Fibroblast of mammary gland (primary cell): ENCODE data around the gene SH2D3A.

ENCODE experiments used
- DNase-seq: peaks from one replicate; pipeline ENCODE4 v3.0.0-alpha.2; 2010; ENCODE audit warnings: low read depth
- H3K4me3 ChIP-seq: 2 replicates; pipeline ENCODE4 v1.5.1; 2011; ENCODE audit warnings: low read depth, mild to moderate bottlenecking, low read length, moderate library complexity; ENCODE audit not compliant: control insufficient read depth
- CTCF ChIP-seq: conservative IDR thresholded peaks from 2 replicates; pipeline ENCODE4 v1.5.1; 2011; ENCODE audit warnings: low read depth, low read length, inconsistent platforms; ENCODE audit not compliant: control insufficient read depth, insufficient read depth

SH2D3A gene

GRCh38 chr19:6808494-6808893 is 41.3 kb upstream of the SH2D3A start:
- TF ChIP-seq CTCF: no peak
- H3K4me3 ChIP-seq: no peak overlapping the region
- no peak for DNase-seq

- no peak for TF ChIP-seq CTCF
- no peak for DNase-seq
- no peak overlapping the region for H3K4me3 ChIP-seq
Observed at GRCh38 chr19:6807291-6807690, 40.1 kb upstream of the SH2D3A start.

- no peak overlapping the region for H3K4me3 ChIP-seq
- no peak for TF ChIP-seq CTCF
- no peak for DNase-seq
Observed at GRCh38 chr19:6806488-6806887, 39.3 kb upstream of the SH2D3A start.

GRCh38 chr19:6803036-6803404 is 35.8 kb upstream of the SH2D3A start:
- no peak for DNase-seq
- H3K4me3 ChIP-seq: no peak overlapping the region
- TF ChIP-seq CTCF: no peak

GRCh38 chr19:6802336-6803035 is 35.3 kb upstream of the SH2D3A start:
- no peak for TF ChIP-seq CTCF
- no peak for DNase-seq
- H3K4me3 ChIP-seq: no peak overlapping the region

GRCh38 chr19:6801485-6802086 is 34.4 kb upstream of the SH2D3A start:
- no peak for DNase-seq
- TF ChIP-seq CTCF: no peak
- H3K4me3 ChIP-seq: no peak overlapping the region
